Neural cell (in vitro differentiated cells): ENCODE measurements around the gene ASXL1. TPM values are rescaled to one million over a fixed set of nuclear protein-coding genes. Genes with fewer than 3 reads are reported as not detected.

Experiments
- H2AFZ ChIP-seq: fragments of 200-600, 300-800 bp; sonication (generic), shearing (Covaris generic); 2 replicates; pipeline ENCODE4 v1.6.0; 2014; ENCODE audit warnings: low read depth, mild to moderate bottlenecking, antibody characterized with exemption, low read length, moderate library complexity
- H3F3A ChIP-seq: fragments of 200-600 bp; shearing (Covaris generic); 2 replicates; pipeline ENCODE4 v1.6.1; 2016; ENCODE audit warnings: mild to moderate bottlenecking, moderate library complexity, mixed read lengths, antibody characterized with exemption, low read length; ENCODE audit not compliant: insufficient read depth, poor library complexity, severe bottlenecking
- H3K27ac ChIP-seq: fragments of 200-600, 300-800 bp; sonication (generic), shearing (Covaris generic); 2 replicates; pipeline ENCODE4 v1.5.1; 2014; ENCODE audit warnings: mild to moderate bottlenecking, low read length, moderate library complexity
- H3K27me3 ChIP-seq: fragments of 300-800, 200-600 bp; sonication (generic), shearing (Covaris generic); 2 replicates; pipeline ENCODE4 v1.6.0; 2014; ENCODE audit warnings: mild to moderate bottlenecking, low read depth, low read length, moderate library complexity; ENCODE audit not compliant: insufficient read depth
- H3K36me3 ChIP-seq: fragments of 300-800, 200-600 bp; sonication (generic), shearing (Covaris generic); 2 replicates; pipeline ENCODE4 v1.5.1; 2014; ENCODE audit warnings: mild to moderate bottlenecking, antibody characterized with exemption, low read length, moderate library complexity; ENCODE audit not compliant: insufficient read depth
- H3K4me2 ChIP-seq: fragments of 300-800, 200-600 bp; sonication (generic), shearing (Covaris generic); 2 replicates; pipeline ENCODE4 v1.6.0; 2014; ENCODE audit warnings: mild to moderate bottlenecking, low read length
- H3K4me3 ChIP-seq: fragments of 300-800, 200-600 bp; sonication (generic), shearing (Covaris generic); 2 replicates; pipeline ENCODE4 v1.5.1; 2014; ENCODE audit warnings: mild to moderate bottlenecking, low read length, moderate library complexity
- H3K79me2 ChIP-seq: fragments of 200-600 bp; shearing (Covaris generic); replicated peaks from 2 replicates; pipeline ENCODE4 v1.6.0; 2014; ENCODE audit warnings: mild to moderate bottlenecking, low read length, moderate library complexity; ENCODE audit not compliant: insufficient read depth
- H3K9ac ChIP-seq: fragments of 300-800, 200-600 bp; sonication (generic), shearing (Covaris generic); 2 replicates; pipeline ENCODE4 v1.6.1; 2016; ENCODE audit warnings: mild to moderate bottlenecking, low read length, mixed read lengths
- H3K9me2 ChIP-seq: fragments of 200-600 bp; shearing (Covaris generic); 2 replicates; pipeline ENCODE4 v1.6.1; 2016; ENCODE audit warnings: mild to moderate bottlenecking, low read length, mixed read lengths; ENCODE audit not compliant: insufficient read depth
- H3K9me3 ChIP-seq: fragments of 200-600, 300-800 bp; sonication (generic), shearing (Covaris generic); 2 replicates; pipeline ENCODE4 v1.6.1; 2016; ENCODE audit warnings: mild to moderate bottlenecking, mixed run types, low read length, moderate library complexity, mixed read lengths
- H4K20me1 ChIP-seq: fragments of 200-600 bp; shearing (Covaris generic); 2 replicates; pipeline ENCODE4 v1.6.1; 2016; ENCODE audit warnings: mild to moderate bottlenecking, mixed run types; ENCODE audit not compliant: insufficient read depth
- CTCF ChIP-seq: fragments of 450-650 bp; IDR thresholded peaks from 2 replicates; pipeline ENCODE4 v1.5.1; 2014; ENCODE audit warnings: antibody characterized with exemption, mild to moderate bottlenecking, moderate library complexity; ENCODE audit not compliant: poor library complexity, severe bottlenecking
- EP300 ChIP-seq: fragments of 450-650 bp; conservative IDR thresholded peaks from 2 replicates; pipeline ENCODE4 v1.6.1; 2014; ENCODE audit warnings: antibody characterized with exemption, mild to moderate bottlenecking, moderate library complexity; ENCODE audit not compliant: poor library complexity, severe bottlenecking
- MXI1 ChIP-seq: fragments of 450-650 bp; conservative IDR thresholded peaks from 2 replicates; pipeline ENCODE4 v1.6.1; 2014; ENCODE audit warnings: antibody characterized with exemption, mild to moderate bottlenecking; ENCODE audit not compliant: poor library complexity, severe bottlenecking
- POLR2AphosphoS5 ChIP-seq: IDR thresholded peaks from 2 replicates; pipeline ENCODE4 v1.6.1; 2012
- RAD21 ChIP-seq: fragments of 450-650 bp; conservative IDR thresholded peaks from 2 replicates; pipeline ENCODE4 v1.6.1; 2014; ENCODE audit warnings: antibody characterized with exemption, mild to moderate bottlenecking, moderate library complexity
- REST ChIP-seq: IDR thresholded peaks from 2 replicates; pipeline ENCODE4 v1.6.1; 2012; ENCODE audit warnings: borderline replicate concordance
- SMC3 ChIP-seq: fragments of 450-650 bp; conservative IDR thresholded peaks from 2 replicates; pipeline ENCODE4 v1.6.1; 2014; ENCODE audit warnings: antibody characterized with exemption, mild to moderate bottlenecking, moderate library complexity; ENCODE audit not compliant: poor library complexity
- TAF1 ChIP-seq: IDR thresholded peaks from 2 replicates; pipeline ENCODE4 v1.6.1; 2012; ENCODE audit warnings: low read depth
- polyA plus RNA-seq: library from polyadenylated mRNA; depleted of rRNA; stranded (reverse); fragments of >200 nt; gene quantifications from 2 replicates; pipeline ENCODE4 v1.2.3, GENCODE V29; 2014

Gene ASXL1
- polyA plus RNA-seq, 1 donor from 2014 or later, result 45.9 TPM

GRCh38 chr20:32439132-32439829, 81.2 kb downstream of the ASXL1 start:
- H3F3A ChIP-seq, result no peaks in the 10 kb centered on the region

GRCh38 chr20:32440069-32440757, 82.1 kb downstream of the ASXL1 start:
- H3K4me3 ChIP-seq, result no peak overlapping the region
- H3F3A ChIP-seq, result no peaks in the 10 kb centered on the region
- no peak overlapping the region for H3K9ac ChIP-seq
- H3K27ac ChIP-seq, result no peak overlapping the region
- peaks cover 17% of the 10 kb centered on the region for H3K36me3 ChIP-seq
- no peaks in the 10 kb centered on the region for H3K27me3 ChIP-seq
- H3K79me2 ChIP-seq, result no peaks in the 10 kb centered on the region
- H3K4me2 ChIP-seq, result no peak overlapping the region
- H3K9me3 ChIP-seq, result no peaks in the 10 kb centered on the region
- no peaks in the 10 kb centered on the region for H4K20me1 ChIP-seq
- H2AFZ ChIP-seq, result no peak overlapping the region
- no peaks in the 10 kb centered on the region for H3K9me2 ChIP-seq
- TF ChIP-seq POLR2AphosphoS5 (no peak), SMC3 (no peak), REST (no peak), CTCF (no peak), EP300 (no peak)

More at GRCh38 chr20:32439132-32439829, 81.2 kb downstream of the ASXL1 start:
- Histone ChIP-seq H3K9me3 (no peaks in the 10 kb centered on the region), H4K20me1 (no peaks in the 10 kb centered on the region), H3K9ac (no peak overlapping the region), H3K27ac (no peak overlapping the region), H3K4me3 (no peak overlapping the region), H3K27me3 (no peaks in the 10 kb centered on the region), H2AFZ (no peak overlapping the region), H3K79me2 (no peaks in the 10 kb centered on the region), H3K9me2 (no peaks in the 10 kb centered on the region), H3K36me3 (peaks cover 18% of the 10 kb centered on the region), H3K4me2 (no peak overlapping the region)
- no peak for TF ChIP-seq RAD21
- TF ChIP-seq REST, result no peak
- no peak for TF ChIP-seq SMC3
- TF ChIP-seq MXI1, result no peak
- no peak for TF ChIP-seq CTCF
- no peak for TF ChIP-seq TAF1
- no peak for TF ChIP-seq POLR2AphosphoS5
